ENCODE results near the gene TRIM10.

TRIM10 gene

DNA sequence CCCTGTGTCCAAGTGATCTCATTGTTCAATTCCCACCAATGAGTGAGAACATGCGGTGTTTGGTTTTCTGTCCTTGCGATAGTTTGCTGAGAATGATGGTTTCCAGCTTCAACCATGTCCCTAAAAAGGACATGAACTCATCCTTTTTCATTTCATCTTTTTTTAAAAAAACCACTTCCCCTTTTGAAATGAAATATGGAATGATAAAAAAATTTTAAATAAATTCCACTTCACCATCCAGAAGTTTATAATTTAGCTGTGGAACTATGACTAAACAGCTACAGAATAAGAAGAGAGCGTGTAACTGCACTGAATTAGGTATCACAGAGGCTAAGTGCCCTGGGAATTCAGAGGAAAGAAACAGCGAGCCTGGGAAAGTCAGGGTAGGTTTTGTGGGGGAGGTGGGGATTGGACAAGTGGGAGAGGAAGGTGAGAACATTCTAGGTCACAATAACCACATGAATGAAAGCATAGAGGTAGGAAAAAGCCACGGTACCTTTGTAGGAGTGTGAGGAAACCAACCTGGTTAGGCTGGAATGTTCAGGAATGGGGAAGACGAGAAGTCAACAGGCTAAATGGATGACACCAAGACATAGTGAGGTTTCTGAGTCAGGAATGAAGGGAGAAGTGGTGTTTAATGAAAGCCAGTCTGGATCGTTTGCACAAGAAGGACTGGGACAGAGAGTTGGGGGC is 11.0 kb downstream of the TRIM10 start:
- no peak for DNase-seq (ENCODE audit: low read depth)
- H3K4me3 ChIP-seq (ENCODE audit: low read depth, low read length): no peak overlapping the region
- TF ChIP-seq, protein P1, sequence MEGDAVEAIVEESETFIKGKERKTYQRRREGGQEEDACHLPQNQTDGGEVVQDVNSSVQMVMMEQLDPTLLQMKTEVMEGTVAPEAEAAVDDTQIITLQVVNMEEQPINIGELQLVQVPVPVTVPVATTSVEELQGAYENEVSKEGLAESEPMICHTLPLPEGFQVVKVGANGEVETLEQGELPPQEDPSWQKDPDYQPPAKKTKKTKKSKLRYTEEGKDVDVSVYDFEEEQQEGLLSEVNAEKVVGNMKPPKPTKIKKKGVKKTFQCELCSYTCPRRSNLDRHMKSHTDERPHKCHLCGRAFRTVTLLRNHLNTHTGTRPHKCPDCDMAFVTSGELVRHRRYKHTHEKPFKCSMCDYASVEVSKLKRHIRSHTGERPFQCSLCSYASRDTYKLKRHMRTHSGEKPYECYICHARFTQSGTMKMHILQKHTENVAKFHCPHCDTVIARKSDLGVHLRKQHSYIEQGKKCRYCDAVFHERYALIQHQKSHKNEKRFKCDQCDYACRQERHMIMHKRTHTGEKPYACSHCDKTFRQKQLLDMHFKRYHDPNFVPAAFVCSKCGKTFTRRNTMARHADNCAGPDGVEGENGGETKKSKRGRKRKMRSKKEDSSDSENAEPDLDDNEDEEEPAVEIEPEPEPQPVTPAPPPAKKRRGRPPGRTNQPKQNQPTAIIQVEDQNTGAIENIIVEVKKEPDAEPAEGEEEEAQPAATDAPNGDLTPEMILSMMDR (IDR thresholded peaks at IDR 0.05; ENCODE audit: low read depth, low read length): no peak
- TF ChIP-seq POLR2A (IDR thresholded peaks at IDR 0.05; ENCODE audit: extremely low read depth, insufficient read length) (no peak), MYC (IDR thresholded peaks at IDR 0.05; ENCODE audit: low read depth, low read length) (no peak)
- TF ChIP-seq, protein P2, sequence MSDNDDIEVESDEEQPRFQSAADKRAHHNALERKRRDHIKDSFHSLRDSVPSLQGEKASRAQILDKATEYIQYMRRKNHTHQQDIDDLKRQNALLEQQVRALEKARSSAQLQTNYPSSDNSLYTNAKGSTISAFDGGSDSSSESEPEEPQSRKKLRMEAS (IDR thresholded peaks at IDR 0.05; ENCODE audit: low read depth, low read length): no peak

DNA sequence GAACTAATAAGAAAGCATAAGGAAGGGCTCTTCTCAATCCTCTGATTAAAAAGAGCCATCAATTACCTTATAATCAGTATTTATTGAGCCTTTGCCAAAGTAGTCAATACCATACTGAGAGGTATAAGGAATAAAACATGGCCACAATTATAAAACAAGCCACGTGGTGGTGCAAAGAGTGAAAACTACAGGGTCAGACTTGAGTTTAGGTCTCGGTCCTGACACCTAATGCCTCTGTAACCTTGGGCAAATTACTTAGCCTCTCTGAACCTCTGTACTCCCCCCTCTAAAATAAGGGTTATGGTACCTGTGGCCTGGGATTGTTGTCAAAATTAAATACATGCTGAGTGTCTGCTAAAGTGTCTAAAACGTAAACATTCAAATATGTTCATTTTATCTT is 11.8 kb downstream of the TRIM10 start:
- H3K4me3 ChIP-seq (ENCODE audit: low read depth, low read length): no peak overlapping the region
- no peak for DNase-seq (ENCODE audit: low read depth)
- TF ChIP-seq, protein P1 (IDR thresholded peaks at IDR 0.05; ENCODE audit: low read depth, low read length): no peak
- no peak for TF ChIP-seq MYC (IDR thresholded peaks at IDR 0.05; ENCODE audit: low read depth, low read length)
- TF ChIP-seq POLR2A (IDR thresholded peaks at IDR 0.05; ENCODE audit: extremely low read depth, insufficient read length): no peak
- TF ChIP-seq, protein P2 (IDR thresholded peaks at IDR 0.05; ENCODE audit: low read depth, low read length): no peak

DNA sequence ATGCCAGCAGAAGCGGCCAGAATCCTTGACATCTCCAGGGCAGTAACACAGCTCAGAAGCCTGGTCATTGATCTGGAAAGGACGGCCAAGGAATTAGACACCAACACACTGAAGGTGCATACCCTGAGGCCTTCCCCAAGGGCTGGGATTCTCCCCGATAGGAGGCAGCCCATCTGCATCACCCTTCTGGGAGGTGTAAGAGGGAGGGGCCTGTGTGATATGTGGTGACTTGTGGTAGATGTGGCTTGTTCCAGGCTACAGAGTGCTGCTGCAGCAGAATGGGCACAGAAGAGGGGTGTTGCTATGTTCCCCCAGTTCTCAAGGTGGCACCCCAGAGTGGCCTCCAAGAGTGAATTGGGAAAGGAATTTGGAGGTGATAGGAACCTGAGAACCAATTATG is 13.9 kb downstream of the TRIM10 start:
- no peak for DNase-seq (ENCODE audit: low read depth)
- no peak for TF ChIP-seq MYC (IDR thresholded peaks at IDR 0.05; ENCODE audit: low read depth, low read length)
- TF ChIP-seq POLR2A (IDR thresholded peaks at IDR 0.05; ENCODE audit: extremely low read depth, insufficient read length): no peak
- TF ChIP-seq, protein P2 (IDR thresholded peaks at IDR 0.05; ENCODE audit: low read depth, low read length): no peak
- TF ChIP-seq, protein P1 (IDR thresholded peaks at IDR 0.05; ENCODE audit: low read depth, low read length): no peak
- H3K4me3 ChIP-seq (ENCODE audit: low read depth, low read length): no peak overlapping the region

DNA sequence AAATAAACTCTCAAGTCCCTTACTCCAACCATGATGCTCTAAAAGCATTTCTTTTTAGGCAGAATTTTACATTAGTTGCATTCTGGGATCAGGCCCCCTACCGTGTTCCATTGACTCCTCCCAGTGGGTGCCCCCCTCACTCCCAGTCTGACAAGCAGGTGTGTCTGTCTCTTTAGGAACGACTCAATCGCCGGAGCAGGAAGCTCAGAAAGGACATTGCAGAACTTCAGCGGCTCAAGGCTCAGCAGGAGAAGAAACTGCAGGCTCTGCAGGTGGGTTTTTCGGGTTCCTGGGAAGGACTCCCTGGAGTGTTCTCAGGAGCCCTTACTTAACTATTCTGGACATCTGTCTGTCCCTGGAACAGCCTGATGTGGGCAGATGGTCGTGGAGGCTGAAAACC is 15.2 kb downstream of the TRIM10 start:
- no peak for DNase-seq (ENCODE audit: low read depth)
- no peak overlapping the region for H3K4me3 ChIP-seq (ENCODE audit: low read depth, low read length)
- TF ChIP-seq, protein P2 (IDR thresholded peaks at IDR 0.05; ENCODE audit: low read depth, low read length): no peak
- TF ChIP-seq POLR2A (IDR thresholded peaks at IDR 0.05; ENCODE audit: extremely low read depth, insufficient read length) (no peak), MYC (IDR thresholded peaks at IDR 0.05; ENCODE audit: low read depth, low read length) (no peak)
- TF ChIP-seq, protein P1 (IDR thresholded peaks at IDR 0.05; ENCODE audit: low read depth, low read length): no peak

DNA sequence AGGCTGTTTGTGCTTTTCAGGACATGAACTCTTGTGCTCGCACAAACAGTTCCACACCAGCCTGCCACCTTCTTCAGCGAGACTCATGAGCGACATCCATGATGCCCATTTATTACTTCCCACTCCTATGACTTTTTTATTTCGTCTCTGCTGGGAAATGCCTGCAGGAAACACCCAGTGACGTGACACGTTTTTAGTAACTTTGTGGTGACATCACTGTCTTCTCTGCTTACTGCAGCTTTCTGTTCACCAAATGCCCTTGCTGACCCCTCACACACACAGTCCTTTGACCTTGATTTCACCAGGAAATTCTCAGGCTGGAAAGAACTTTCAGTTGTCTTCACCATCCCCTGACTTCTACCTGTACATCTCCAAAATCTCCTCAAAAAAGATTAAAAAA is 16.2 kb downstream of the TRIM10 start:
- H3K4me3 ChIP-seq (ENCODE audit: low read depth, low read length): no peak overlapping the region
- TF ChIP-seq, protein P1 (IDR thresholded peaks at IDR 0.05; ENCODE audit: low read depth, low read length): no peak
- TF ChIP-seq POLR2A (IDR thresholded peaks at IDR 0.05; ENCODE audit: extremely low read depth, insufficient read length) (no peak), MYC (IDR thresholded peaks at IDR 0.05; ENCODE audit: low read depth, low read length) (no peak)
- TF ChIP-seq, protein P2 (IDR thresholded peaks at IDR 0.05; ENCODE audit: low read depth, low read length): no peak
- no peak for DNase-seq (ENCODE audit: low read depth)

Data from NB4 (cell line).